ENCODE measurements around the gene DUOX2.
"Not testable (repeated sequence)": the region's sequence is repeated elsewhere in the genome, so short reads cannot be mapped to it uniquely, and the experiment has no call there.

DUOX2 gene

GRCh38 chr15:45099549-45100165 lies 14.3 kb downstream of the DUOX2 start:
- DNase-seq: no peak

- no peak for DNase-seq
These were observed 16.5 kb downstream of the DUOX2 start for GRCh38 chr15:45097466-45097865.

- no peak for DNase-seq
These were observed 18.3 kb downstream of the DUOX2 start for GRCh38 chr15:45095661-45096060.

- no peak for DNase-seq
These were observed 19.6 kb downstream of the DUOX2 start for GRCh38 chr15:45094358-45094730.

GRCh38 chr15:45093622-45094357 lies 20.2 kb downstream of the DUOX2 start:
- no peak for DNase-seq

GRCh38 chr15:45093013-45093412 lies 21.0 kb downstream of the DUOX2 start:
- DNase-seq: no peak

GRCh38 chr15:45091576-45091975 lies 22.4 kb downstream of the DUOX2 start:
- DNase-seq: no peak

GRCh38 chr15:45091161-45091560 lies 22.8 kb downstream of the DUOX2 start:
- DNase-seq: no peak

- DNase-seq: no peak
These were observed 24.1 kb downstream of the DUOX2 start for GRCh38 chr15:45089712-45090373.

- no peak for DNase-seq
These were observed 24.9 kb downstream of the DUOX2 start for GRCh38 chr15:45088801-45089711.

- no peak for DNase-seq
These were observed 26.5 kb downstream of the DUOX2 start for GRCh38 chr15:45087513-45087912.

GRCh38 chr15:45084163-45084562 lies 29.8 kb downstream of the DUOX2 start:
- DNase-seq: no peak

- no peak for DNase-seq
These were observed 30.7 kb downstream of the DUOX2 start for GRCh38 chr15:45083223-45083622.

- DNase-seq: not testable (repeated sequence)
These were observed 31.6 kb downstream of the DUOX2 start for GRCh38 chr15:45082412-45082811.

GRCh38 chr15:45080593-45080992 lies 33.4 kb downstream of the DUOX2 start:
- not testable (repeated sequence) for DNase-seq

- not testable (repeated sequence) for DNase-seq
These were observed 34.2 kb downstream of the DUOX2 start for GRCh38 chr15:45079628-45080246.

GRCh38 chr15:45079201-45079600 lies 34.8 kb downstream of the DUOX2 start:
- not testable (repeated sequence) for DNase-seq

- DNase-seq: not testable (repeated sequence)
These were observed 36.6 kb downstream of the DUOX2 start for GRCh38 chr15:45077391-45077790.

GRCh38 chr15:45075440-45076320 lies 38.3 kb downstream of the DUOX2 start:
- DNase-seq: not testable (repeated sequence)

GRCh38 chr15:45073602-45074001 lies 40.4 kb downstream of the DUOX2 start:
- not testable (repeated sequence) for DNase-seq

- DNase-seq: not testable (repeated sequence)
These were observed 44.0 kb downstream of the DUOX2 start for GRCh38 chr15:45069942-45070360.

Measured in activated CD4-positive, alpha-beta T cell treated with anti-CD3 and anti-CD28 coated beads for 48 hours (primary cell).